ENCODE measurements around the gene CTXN2.

CTXN2 gene

DNA sequence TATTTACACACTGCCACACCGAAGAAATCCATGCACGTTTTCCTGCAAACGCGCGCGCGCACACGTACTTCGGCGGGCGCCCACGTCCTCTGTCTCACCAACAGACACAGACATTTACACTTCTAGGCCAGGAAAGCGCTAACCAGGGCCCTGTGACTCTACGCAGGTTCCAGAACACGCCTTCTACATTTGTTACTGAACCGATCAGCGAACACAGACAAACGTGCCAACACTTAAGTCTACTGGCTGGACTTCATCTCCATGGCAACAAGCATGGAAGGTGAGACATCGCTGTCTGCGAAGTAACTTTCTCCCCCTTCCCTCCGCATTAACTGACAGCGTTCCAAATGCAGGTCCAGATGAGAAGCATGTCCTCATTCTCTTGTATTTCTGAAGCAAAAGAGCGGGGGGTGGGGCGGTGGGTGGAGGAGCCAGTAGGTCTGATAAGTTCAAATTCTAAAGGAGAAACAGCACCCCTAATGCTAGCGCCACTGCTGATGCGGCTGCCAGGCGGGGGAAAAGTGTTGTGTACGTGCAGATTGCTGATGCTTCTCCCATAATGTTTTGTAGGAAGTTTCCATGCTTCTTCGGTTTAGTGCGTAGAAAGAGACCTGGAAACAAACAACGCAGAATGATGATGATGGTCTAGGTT lies at the start of gene CTXN2:
Gene CTXN2 (plus strand): TSS at position 92 of the 652 bp plus-strand sequence. CDS start 9,636 bp downstream, outside the sequence.
- no peak for DNase-seq

DNA sequence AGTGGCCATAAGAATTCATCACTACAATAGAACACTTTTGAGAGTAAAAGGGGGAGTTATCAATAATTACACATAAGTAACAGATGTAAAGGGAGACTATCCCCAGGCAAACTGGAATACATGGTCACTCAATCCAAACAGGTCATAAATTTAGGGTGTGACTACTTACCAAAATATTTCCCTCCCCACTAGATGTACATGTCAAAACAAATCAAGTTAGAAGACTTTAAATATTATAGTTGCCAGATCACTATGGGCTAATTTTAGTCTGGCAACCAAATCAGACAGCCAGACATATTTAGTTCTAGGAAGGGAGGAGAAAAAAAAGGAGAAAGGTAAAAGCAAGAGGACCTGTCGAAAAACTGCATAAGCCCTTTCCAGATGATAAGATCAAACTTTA lies 47.6 kb upstream of the CTXN2 start:
- DNase-seq = no peak

DNA sequence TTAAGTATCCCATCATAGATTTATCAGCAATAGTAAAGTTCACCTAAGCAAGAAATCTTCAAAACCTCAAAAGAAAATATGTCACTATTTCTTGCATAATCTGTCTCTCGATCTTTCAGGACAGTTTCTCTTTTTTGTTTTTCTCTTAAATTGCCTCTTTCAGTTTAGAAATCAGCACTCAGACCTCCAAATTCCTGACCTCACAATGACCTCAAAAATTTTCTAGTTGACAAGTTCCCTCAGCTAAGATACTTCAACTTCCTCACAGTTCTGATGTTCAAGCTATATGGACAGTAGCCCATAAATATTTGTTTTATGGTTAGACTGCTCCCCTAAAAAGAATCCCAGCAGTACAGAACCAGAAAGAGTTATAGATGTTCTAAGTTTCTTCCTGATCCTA lies 46.6 kb upstream of the CTXN2 start:
- DNase-seq = no peak

DNA sequence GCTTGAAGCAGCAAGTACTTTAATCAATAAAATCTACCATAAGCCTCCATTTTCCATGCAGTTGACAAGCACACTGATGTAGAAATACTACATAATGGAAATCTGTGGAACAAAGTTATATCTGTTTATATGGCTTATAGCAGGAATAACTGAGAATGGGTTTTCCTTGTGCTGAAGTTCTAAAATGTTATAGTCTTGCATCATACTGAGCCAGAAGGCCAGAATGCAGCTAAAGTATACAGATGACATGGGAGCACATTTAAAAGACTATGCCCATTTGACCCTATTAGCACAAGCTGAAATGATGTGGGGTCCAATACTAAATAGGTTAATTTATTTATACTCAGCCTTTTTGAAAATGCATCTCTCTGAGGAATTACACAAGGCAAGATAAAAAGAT lies 45.5 kb upstream of the CTXN2 start:
- no peak for DNase-seq

DNA sequence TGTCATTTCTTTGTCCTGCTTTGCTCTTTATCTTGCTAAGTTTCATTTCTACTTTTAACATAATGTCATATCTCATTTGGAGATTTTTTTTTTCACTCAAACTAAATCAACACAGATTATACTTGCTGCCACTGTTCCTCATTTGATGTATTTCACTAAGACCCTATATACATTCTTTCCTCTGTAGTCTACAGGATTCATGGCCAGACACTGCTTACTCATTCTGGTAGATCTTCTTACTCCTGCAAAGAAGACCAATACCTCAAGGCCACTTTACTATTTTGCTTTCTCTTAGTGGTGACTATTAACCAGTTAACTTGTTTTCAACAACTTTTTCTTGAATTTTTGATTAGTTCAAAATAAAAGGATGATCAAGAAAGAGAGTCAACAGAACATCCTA lies 44.1 kb upstream of the CTXN2 start:
- DNase-seq = no peak

DNA sequence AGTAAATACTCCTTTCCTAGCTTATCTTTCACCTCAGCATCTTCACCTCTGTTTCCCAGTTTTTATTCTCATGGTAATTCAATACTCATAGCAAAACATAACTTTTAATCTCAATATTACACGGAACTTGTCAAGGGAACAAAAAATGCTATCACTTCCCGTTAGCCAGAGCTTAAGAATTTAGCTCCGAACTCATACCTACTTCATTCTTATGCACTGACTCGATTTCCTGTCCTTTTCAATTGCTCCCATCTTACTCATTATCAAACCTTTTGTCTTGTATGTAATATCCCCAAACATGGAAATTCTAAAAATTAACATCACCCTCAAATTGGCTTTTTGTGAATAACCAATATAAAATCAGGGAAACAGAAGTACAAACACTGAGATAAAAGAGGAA lies 41.6 kb upstream of the CTXN2 start:
- no peak for DNase-seq

DNA sequence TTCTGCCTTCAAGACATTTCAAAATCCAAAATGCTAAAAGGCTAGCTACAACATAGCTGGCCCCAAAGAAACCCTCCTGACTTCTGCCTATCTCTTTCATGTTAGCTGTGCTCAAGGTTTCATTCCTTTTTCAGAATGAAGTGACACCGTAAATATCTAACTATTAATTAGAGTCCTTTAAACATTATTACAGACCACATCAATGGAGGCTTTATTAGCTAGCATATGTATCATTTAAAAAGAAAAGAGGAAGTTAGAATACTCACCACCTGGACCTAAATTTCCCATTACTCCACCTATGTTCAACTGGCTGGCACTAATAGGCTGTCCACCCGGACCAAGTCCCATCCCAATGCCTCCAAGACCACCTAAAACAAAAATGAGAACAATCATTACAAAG lies 37.9 kb upstream of the CTXN2 start:
- no peak for DNase-seq

DNA sequence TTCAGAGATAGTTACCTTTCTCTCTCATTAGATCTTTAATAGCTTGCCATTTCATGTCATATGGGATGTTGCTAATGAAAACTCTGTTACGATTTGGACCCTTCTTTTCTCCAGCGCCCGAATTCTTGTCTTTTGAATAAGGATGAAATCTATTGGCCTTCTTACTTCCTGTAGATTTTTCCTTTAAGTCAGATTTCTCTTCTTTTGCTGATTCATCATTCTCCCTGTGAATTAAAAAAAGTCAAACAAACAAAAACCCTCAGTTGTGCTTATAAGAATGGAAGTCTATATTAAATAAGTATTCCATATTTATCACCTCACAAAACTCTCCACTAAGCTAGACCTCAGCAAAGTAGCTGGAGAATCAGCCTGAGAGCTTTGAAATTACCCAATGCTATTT lies 22.8 kb upstream of the CTXN2 start:
- no peak for DNase-seq

DNA sequence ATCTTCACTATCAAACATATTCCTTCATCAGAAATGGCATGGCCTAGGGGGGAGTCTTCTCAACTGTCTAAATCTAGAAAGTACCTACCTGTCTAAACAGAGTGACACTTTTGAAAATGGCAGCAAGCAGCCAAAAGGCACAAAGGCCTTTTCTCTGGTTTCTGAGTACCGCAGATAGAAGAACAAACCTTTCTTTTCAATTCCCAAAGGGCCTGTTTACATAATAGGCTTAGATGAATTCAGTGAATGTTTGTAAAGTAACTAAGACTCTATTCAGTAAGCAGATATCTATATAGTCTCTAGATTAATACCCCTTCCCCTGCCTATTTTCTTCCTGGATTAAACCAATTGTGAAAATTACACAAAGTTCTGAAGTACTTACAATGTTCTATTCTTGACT lies 20.5 kb upstream of the CTXN2 start:
- DNase-seq = no peak

DNA sequence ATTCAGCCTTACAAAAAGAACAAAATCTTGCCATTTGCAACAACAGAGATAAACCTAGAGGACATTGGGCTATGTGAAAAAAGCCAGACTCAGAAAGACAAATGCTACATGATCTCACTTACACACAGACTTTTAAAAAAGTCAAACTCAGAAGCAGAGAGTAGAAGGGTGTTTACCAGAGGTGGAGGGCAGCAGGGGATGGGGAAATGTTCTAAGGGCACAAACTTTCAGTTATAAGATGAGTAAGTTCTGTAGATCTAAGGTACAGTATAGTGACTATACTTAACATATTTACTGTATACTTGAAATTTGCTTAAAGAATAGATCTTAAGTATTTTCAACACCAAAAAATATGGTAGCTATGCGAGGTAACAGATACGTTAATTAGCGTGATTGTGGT lies 16.3 kb upstream of the CTXN2 start:
- no peak for DNase-seq

DNA sequence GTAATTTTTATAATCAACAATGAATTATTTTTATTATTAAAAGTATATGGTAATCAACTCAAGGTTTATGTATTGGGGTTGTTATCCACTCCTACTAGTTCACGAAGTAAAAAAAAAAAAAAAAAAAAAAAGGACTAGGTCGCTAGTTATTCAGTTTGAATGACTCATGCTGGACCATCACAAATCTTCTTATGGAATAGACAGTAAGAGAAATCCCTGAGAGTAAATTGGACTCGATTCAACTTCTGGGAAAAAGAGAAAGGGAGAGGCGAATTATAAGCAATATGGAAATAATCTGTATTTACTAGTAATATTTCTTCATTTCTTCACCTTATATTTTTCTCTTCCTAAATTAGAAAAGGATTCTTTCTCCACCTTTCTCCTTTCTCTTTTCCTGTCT lies 15.4 kb upstream of the CTXN2 start:
- no peak for DNase-seq

DNA sequence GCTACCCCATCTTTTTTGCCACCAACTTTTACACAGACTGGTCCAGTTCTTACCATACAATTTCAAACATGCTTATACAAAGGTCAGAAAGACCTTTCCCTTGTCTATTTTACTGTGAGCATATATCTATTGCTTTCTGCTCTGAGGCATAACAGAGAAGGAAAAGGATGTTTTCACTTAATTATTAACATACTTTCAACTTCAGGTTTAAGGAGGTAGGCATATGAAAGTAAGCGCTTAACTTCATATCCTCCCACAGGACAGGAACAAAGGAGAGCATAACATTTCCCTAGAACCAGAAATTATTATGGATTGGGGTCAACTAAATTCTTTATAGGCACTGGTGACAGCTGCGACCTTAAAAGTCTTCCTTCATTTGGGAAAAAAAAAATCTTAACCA lies 14.5 kb upstream of the CTXN2 start:
- no peak for DNase-seq

DNA sequence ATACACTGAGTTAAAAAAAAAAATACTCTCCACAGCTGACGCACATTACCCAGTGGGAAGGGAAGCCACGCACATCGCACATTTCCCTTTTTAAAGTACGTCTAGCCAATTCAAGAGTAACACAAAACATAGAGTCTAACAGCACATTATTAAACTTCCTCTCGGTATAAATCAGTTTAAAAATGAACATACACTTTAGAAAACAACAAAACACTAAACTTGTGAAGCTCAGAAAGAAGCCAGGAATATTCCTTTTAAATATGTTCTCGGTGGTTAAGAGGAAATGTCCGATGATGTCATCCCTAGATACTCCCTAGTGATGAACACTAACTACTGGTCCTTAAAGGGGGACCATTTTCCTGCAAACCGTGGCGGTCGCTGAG lies 14.1 kb upstream of the CTXN2 start:
- DNase-seq = peak; percentile 36

DNA sequence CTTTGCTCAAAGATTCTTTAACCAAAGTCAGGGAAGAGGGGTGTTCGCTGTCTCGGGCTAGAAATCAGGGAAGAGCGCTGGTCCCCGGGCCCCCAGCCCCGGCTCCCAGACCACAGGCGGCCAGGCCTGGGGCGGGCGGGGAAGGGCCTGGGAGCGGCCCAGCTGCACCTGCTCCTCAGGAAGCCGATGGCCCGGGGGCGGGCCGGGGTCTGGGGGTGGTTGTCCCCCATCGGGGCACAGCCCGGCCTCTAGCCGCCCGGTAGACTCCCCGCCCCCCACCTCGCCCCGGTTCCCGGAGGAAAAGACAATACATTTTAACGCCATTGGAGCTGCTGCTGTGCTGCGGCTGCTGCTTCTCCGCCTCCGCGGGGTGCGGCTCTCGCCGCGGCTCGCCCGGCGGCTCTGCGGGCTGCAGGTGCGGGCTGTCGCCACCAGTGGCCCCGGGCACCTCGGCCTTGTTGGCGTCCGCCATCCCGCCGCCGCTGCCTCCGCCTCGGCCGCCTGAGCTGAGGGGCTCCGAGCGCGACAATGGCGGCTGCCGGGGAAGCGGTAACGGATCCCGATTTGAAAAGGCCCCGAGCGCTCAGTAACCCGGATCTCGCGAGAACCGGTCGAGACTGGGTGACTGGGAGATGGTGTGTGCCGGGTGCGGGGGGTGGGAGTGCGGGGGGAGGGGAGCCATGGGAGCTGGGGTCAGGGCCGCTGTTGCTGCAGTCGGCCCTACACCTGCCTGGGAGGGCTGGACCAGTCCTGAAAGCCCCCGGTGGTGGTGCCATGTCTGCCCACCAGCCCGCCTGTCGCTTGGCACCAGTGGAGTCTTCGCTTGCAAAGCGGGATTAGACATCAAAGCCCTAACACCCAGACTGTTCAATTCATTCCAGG lies 13.5 kb upstream of the CTXN2 start, which contains the start of gene MYEF2:
Gene MYEF2 (minus strand): TSS at position 530 of the 882 bp plus-strand sequence. CDS start 58 bp downstream, at position 472.
- peak; percentile 71 for DNase-seq

DNA sequence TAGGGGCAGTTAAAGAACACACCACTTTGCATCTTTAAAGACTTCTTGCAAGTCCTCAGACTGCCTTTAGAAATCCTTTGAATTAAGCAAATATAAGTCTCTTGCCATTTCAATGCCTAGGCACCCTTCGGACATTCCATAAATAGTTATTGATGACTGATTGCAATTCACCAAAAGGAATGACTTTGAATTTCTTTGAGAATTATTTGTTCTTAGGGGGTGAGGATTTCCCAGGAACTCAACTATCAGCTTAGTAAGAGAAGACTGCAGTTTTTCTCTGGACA lies 12.9 kb upstream of the CTXN2 start:
- no peak for DNase-seq

DNA sequence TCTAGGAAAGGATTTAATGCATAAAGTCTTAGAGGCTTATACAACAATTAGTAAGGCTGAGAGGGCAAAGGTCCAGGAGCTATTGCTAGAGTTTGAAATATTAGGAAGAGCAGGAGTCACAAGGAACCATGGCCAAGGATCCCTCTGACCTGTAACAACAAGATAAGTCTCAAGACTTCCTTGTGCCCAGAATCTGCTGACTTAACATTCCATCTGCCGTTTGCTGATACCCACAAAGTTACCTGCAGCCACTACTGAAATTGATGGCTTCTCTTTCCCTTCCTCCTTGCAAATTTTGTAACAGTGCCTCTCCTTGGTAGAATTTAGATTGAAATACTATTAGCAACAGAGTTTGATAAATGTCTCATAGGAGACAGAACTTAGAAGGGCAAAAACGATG lies 8.7 kb upstream of the CTXN2 start:
- DNase-seq = no peak

DNA sequence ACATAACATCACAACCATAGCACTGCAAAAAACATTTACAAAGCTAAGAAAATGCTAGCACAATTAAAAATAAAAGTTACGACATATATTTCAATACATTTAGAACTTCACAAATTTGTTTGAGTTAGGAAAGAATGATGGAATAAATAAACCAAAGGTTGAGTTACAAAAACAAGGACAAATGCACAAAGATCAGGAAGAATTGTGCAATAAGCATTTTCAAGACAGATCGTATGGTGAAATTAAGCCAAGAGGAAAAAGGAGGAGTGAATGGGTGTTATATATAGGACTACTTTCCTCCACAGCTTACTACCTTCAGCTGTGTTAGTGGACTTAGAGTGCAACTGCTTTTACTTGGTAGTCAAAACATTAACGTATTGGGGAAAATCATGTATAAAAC lies 5.9 kb upstream of the CTXN2 start:
- no peak for DNase-seq

DNA sequence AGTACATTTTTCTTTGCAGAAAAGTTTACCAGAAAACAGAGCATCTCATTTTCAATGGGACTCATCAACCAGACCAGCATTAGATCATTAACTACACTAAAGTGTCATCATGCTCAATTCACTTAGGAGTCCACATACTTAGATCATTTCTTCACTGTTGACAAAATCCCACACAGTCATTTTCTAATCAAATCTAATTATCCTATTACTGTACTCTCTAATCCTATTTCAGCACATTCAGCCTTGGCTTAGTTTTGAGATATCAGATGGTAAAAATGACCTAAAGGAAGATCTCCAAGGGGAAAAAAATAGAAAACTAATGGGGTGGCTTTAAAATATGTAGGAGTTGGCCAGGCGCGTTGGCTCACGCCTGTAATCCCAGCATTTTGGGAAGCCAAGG lies 5.2 kb upstream of the CTXN2 start:
- DNase-seq = no peak

DNA sequence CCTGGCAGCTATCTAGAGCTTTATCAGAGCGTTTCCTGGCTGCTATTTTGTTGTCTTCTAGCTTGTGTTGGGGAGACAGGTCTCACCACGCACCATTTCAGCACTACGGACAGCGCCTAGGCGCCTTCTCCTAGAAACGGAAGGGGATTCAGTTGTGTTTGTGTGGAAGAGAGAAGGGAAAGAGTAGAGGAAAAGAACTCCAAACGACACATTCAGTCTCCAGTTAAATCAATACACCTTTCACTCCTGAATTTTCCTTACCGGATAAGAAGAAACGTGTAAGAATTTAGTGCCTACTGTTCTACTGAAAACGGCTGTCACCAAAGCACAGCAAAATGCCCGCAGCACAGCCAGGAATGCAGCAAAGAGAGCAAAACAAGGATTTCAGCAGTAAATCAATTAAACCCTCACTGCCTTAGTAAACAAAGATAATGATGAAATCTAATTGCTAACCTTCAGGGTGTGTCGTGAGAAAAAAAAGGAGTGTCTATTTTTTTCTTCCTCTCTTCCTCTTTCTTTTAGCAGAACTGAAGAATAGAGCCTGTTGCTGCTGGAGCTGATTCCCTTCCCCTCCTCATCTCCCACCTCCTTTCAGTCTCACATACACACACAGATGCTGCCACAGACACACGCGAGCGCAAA lies 412 bp upstream of the CTXN2 start:
- peak; percentile 59 for DNase-seq

DNA sequence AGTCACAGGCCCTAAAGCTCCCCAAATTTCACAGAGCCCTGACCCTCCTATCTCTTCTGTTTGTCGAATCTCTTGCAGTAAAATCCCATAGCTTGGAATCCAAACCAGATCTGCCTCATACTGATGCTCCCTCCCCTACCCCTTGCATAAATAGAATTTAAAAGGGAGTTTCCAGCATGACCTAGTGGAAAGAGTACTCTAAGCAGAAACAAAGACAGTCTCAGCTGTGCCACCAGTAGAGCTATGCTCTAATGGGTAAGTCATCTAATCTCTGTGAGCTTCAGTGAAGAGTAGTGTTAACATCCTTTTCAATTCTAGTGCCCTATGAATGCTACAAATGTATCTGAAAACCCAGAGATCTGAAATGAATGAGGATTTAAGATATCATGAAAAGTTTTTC lies 10.6 kb downstream of the CTXN2 start:
- no peak for DNase-seq

DNA sequence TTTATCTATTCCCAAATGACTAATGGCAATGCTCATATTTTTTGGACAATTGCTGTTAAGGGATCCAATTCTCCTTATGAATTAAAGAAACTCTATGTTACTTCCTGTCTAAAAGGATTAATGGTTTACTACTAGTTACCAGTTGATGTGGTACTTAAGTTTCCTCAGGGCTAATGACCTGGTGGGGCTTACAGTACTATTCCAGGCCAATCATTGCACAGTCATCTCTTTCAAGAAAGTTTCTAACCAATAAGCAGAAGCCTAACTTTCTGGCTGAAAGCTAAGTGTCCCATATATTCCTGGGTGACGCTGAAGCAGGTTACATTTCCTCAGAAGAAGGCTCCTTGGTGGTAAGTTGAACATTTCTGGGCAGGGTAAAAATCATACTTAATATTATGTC lies 14.5 kb downstream of the CTXN2 start, which contains the start of gene SLC12A1:
Gene SLC12A1 (plus strand): TSS at position 322 of the 400 bp plus-strand sequence. CDS start 1,418 bp downstream, outside the sequence.
- DNase-seq = no peak

DNA sequence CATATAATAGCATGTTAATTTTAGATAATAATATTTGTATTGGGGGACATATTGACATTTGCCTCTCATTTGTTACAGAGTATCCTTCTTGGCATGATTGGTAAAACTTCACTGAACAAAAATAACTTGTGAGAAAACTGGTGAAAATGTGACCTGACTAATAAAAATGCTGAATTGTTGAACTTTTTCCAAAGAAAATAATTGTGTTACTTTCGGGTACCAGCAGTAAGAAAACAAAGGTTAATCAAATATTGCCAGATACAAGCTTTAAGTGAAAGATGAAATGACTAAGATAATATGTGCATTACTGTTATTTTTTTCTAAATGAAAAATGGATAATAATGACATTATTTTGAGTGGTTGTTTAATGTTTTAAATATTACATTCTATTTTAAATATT lies 29.8 kb downstream of the CTXN2 start:
- DNase-seq = no peak

DNA sequence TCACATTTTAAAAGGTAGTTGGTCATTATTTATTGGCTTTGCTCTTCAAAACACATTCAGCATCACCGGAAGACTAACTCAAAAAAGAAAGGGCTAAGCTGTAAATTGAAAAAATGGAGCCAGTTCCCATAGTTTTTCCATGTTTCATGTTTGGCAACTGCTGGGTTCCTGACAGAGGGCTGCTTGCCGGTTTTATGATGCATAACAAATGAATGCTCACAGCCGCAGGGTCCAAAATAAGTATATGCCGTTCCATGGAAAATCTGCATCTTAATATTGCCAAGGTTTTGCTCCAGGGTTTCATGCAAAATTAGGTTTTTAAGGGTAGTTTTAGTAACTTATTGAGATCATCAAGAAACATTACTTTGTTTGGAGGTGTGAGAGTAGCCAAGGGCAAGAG lies 30.4 kb downstream of the CTXN2 start:
- no peak for DNase-seq

DNA sequence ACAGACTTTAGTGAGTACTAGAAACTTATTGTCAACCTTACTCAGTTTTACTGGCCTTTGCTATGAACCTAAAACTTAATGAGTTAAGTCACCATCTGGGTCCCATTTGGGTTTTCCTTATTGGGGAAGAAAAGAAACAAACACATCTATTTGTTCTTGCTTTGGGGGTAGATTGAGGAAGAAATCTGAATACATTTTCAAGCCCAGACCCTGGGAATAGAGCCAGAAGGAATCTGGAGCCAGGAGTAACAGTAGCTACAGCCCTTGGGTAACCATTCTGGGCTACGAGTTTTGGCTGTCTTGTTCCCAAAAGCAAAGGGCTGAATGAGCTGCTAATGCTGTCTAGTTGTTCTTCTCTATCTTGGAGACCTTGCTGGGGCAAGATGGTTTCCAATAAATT lies 31.2 kb downstream of the CTXN2 start:
- no peak for DNase-seq
